Ramos (cell line): ENCODE measurements around the gene FIGN.

Experiments
- in situ Hi-C: fragments of 300-500 bp; cut with MboI; formaldehyde crosslinking; loops from one replicate; pipeline ENCODE4 v1.14.3; 2022; ENCODE audit warnings: low sequenced_read_pairs; ENCODE audit not compliant: unreplicated experiment

The FIGN gene

DNA sequence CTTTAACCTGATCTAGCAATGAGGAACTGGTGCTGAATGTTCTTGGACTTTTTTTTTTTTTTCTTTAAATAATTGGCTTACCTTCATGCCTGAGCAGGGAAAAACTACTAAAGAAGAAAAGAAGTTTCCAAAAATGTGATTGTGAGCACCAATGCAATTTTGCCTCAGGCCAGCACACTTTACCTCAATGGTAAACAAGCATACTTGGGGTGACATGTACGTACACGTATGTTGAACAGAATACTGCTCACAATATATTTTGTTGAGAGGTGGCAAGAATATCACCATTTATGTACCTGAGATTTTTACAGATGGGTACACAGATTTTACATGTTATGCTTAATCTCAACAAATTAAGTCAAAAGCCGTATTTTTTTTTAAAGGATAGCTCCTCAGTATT lies 144.3 kb downstream of the FIGN start:
- in situ Hi-C loops = no loop called here

DNA sequence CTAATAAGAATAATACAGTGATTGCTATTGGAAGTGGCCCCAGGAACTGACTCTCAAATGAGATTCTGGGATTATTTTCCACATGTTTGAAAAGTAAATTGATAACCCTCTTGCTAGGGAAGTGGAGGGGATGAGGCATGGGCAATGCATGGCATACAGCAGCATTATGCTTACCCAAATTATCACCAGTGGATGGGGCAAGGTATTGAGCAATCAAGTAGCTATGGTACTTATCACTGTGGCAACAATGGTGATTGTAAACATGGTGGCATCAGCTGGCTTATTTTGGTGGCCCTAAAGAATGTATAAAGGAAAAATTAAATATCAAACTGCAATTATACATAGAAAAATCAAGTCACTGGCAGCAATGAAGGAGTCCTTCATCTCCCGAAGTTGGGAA lies 155.1 kb downstream of the FIGN start:
- in situ Hi-C loops = no loop called here

DNA sequence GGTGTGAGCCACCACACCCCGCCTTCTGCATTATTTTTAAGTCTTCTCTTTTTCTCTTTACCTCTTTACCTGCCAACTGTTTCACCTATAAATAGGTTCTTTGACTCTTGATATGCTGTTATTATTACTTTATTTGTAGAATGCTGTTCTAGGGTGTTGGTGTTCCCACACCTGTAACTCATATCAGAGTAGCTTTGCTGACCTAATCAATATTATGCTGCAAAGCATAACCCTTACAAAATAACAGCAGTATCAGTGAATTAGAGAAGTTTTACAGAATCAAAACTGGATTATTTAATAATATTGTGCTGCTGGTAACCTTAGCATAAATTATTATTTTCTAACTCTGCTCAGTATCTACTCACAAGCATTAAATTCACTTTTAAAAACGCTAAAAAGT lies 161.5 kb downstream of the FIGN start:
- in situ Hi-C loops = no loop called here

DNA sequence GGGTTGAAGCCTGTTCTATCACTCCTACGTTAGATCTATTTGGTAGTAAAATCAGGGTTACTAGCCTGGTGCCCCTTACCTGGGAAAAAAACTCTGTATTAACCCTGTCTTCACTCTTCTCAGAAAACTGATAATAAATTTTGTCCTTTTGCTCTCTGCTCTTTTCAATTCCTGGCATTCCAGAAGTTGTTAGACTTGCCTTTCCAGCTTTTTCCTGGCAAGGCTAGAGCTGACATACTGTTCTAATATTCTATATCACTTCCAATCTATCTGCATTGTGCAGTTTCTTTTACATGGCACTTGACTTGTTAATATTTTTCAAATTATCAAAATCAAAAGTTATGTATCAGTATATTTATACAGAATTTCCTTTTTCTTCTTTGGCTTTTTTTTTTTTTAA lies 162.2 kb downstream of the FIGN start:
- in situ Hi-C loops = no loop called here

DNA sequence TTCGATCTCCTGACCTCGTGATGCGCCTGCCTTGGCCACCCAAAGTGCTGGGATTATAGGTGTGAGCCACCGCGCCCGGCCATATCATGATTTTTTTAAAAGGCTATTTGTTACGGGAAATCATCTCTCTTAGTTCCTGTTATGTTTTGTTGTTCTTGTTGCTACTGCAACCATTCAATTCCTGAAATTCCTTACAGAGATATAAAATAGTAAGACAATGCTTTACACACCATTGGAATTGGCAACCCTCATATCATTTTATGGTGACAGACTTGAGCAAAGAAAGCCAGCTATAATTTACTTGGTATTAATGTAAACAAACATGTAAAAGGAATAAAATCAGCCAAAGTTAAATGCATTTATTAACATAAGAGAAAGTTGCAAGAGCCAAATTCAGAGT lies 163.0 kb downstream of the FIGN start:
- in situ Hi-C loops = no loop called here

DNA sequence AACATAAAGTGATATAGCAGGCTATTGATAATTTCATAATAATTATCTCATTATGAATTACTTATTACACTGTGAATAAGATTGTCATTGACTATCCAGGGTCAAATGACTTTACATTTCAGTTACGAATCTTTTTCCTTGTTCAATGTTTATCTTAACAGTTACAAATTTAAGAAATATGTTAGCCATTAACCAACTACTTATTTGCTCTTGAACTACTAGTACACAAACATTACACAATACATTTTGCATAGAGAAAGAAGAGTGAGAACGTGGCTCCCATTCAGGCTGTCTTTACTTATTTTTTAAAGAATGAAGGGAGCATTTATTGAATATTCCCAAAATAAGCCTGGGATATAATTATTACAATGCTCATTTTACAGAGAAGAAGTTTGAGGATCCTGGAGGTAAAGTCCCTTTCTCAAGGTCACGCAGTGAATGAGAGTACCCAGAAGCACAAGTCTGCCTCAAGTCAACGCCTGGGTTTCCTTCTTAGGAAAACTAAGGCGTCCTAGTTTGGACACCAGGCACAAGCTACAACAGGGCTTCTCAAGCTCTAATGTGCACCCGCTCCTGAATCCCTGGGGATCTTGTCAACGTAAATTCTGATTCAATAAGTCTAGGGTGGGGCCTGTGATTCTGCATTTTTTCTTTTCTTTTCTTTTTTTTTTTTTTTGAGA lies 164.2 kb downstream of the FIGN start:
- in situ Hi-C loops = no loop called here

DNA sequence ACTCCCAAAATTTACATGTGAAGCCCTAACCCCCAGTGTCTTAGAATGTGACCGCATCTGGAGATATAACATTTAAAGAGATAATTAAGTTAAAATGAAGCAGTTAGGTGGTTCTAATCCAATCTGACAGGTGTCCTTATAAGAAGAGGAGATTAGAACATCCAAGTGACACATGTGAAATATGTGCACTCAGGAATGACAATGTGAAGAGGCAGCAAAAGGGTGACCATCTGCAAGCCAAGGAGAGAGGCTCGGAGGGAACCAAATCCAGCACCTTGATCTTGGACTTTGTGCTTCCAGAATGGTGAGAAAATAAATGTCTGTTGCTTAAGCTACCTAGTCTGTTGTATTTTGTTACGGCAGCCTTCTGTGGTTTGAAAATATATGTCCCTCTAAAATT lies 165.4 kb downstream of the FIGN start:
- in situ Hi-C loops = no loop called here

DNA sequence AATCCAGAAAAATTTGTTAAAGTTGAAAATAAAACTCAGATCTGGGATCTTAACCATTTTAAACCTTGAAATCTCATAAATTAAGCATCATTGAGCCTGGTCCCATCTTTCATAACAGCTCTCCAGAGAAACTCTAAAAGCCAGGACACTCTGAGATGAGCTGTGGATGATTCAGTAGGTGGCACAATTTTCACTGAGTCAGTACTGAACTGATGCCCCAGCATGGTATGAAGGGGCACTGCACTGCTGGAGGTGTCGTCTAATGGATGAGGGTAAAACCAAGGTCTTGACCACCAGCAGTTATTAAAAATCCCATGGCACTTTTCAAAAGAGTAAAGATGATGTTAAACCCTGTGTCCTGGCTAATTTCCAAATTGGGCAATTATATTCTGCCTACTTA lies 170.6 kb downstream of the FIGN start:
- in situ Hi-C loops = no loop called here

DNA sequence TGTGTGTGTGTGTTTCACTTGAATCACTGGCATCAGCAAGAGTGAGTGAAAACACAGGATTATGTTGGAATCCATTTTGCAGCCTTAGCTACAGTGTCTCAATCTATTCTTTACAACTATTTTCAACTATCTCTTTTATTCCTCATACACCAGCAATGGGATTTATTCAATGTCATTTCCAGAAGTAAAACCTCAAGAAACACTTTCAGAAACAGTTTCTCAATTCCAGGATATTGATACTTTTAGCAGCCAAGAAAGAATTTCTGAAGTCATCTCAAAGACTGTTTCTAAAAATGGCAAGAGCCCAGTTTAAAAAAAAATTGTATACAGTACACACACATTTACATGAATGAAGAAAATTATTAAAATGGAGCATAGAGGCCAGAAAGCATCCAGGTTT lies 171.6 kb downstream of the FIGN start:
- in situ Hi-C loops = no loop called here

DNA sequence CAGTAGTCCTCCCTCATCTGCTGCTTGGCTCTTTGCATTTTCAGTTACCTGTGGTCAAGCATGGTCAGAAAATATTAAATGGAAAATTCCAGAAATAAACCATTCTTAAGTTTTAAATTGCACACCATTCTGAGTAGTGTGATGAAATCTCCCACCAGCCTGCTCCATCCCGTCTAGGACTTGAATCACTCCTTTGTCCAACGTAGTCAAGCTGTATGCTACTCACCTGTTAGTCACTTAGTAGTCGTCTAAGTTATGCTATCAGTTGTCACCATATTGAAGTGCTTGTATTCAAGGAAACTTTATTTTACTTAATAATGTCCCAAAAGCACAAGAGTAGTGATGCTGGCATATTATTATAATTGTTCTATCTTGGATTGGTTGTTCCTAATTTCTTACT lies 172.5 kb downstream of the FIGN start:
- in situ Hi-C loops = no loop called here

DNA sequence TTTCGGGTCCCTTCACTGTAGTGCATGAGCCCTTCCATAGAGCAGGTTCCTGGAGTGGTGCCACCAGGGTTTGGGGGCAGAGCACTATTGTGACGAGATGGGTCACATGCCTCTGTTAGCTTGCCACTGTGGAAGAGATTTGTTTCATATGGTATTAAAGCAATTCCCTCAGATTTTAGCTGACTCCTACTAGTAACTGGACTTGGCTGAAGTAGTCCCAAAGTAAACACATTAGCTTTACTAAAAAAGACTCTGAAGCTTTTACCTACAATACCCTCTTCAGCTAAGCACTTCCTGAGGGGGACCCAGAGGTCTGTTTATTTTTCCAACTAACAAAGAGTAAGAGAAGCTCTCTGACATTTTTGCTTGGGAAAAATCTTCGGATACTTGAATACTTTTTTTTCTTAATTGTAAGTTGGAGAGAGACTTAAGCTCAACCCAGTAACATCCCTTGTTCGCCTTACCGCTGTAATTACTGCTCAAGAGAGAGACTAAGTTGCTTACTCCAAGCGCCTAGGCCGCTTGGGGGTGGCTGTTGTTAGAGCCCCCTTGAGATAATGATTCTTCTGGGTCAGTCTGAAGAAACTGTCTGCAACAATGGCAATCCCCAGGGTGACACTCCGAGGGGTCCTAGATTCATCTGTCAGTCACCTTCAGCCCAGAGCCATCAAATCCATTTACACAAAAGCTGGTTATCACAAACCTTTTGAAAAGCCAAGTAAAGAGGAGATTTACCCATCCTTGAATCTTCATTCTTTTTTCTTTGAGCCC lies 177.4 kb downstream of the FIGN start:
- in situ Hi-C loops = no loop called here

DNA sequence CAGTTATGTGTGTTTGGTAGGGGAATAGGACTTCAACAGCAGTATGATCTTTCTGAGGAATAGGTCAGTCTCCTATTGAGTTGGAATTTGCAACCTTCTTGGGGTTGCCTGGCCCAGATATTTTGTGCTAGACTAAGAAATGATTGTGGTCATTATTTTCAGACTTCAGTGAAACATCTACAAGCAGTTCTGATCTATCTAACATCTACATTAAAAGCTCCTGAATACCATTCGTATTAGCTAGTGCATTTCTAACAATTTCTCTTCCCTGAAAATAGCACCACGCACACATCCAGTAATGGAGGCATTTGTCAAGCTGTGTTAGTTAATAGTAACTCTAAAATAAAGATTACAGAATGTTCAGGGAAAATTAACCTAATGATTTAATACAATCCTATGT lies 179.3 kb downstream of the FIGN start:
- in situ Hi-C loops = no loop called here

DNA sequence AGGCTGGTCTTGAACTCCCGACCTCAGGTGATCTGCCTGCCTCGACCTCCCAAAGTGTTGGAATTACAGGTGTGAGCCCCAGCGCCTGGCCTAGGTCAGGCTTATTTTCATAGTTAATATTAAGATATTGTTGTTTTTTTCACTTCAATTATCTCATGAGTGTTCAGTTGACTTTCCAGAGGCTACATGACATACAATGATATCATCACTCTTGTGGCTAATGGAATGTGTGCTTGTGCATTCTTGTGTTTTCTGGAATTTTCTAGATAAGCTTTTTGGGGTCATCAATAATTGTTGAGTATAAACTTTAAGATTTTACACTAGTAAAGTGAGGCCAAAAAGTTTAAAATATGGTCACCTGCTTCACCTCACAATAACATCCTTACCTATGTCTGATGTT lies 180.9 kb downstream of the FIGN start:
- in situ Hi-C loops = no loop called here

DNA sequence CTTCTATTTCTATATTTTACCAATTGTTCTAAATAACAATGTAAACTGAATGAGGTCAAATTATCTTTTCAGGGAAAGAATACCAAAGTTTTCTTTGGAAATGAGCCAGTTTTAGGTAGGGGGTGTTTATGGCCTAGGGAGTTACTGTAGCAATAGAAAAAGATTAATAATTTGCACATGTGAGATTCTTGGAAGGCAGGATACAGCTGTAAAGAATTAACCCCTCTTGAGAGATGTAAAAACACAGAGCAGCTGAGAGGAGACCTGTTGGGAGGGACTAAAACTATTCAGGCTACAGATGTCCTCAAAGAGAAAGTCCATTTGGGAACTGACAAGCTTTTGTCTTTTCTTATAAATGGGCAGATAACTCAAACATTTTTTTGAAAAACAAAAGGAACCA lies 182.2 kb downstream of the FIGN start:
- in situ Hi-C loops = no loop called here

DNA sequence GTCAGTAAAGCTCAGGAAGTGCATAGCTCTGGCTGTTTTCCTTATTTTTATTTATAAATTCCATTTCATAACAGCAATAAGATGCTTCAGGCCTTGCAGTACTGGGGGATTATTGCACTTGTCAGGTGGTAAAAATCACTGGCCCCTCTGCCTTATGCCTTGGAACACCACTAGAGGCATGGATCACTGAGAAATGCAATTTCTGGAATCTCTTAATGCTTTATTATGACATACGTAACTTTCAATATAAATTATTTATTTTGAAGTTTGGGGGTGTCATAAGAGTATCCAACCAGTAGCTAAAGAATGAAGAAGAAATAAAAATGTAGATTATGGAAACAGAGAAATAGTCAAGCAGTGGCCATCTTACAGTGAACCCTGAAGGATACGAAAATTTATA lies 183.1 kb downstream of the FIGN start:
- in situ Hi-C loops = no loop called here

DNA sequence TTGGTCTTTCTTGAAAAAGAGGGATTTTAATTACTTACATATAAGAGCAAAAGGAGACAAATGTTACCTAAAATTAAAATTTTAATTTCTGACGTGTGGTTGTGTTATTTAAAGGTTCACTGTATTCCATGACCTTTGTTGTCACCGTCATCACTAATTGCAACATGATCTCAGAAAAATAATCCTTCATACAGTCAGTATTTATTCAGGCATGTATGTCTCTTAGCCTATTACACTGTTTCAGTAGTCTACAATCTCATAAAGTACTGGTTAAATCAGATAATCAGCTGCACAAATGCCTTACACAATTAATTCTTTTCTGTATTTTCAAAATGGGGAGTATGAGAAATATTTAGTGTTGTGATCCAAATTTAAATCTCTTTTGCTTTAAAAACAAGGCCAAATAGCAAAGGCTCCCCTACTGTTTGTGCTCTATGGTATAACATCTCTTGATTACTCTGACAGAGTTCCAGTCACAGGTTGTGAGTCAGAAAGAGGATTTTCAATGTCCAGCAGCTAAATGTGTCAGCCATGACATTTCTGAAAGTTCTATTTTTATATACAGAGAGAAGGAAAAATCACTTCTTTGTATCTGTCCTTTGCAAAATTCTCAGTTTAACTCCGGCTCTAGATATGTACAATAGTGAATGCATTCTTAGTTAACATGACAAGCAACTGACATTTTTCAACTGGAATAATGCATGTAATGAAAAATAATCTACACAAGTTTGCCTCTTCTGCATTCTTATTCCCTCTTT lies 184.0 kb downstream of the FIGN start:
- in situ Hi-C loops = no loop called here

DNA sequence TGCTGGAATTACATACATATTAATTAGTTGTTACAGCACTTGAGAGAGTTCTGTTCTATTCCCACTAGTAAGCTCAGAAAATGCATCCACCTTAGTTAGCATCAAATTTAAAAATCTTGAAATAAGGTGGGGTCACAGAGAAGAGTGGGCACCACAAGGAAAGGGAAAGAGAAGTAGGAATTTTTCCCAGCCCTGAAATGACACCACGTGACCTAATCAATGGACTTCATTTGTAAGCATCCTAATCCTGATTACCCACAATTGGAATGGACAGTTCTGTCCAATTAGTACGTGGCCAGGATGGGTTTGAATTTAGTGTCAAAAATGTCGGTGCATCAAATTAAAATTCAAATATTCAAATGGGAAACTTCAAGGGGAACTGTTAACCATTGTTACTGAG lies 186.8 kb downstream of the FIGN start:
- in situ Hi-C loops = no loop called here
